Measurements from ENCODE around the gene CEP350. TPM values are rescaled to one million over a fixed set of nuclear protein-coding genes. Genes with fewer than 3 reads are reported as not detected.

CEP350 gene
- polyA plus RNA-seq, 1 donor (not counting 4 experiments of a cell fraction or from before 2014, with no cell fraction given): 12.0 TPM

GRCh38 chr1:180094705-180095295 lies 140.2 kb downstream of the CEP350 start:
- no peaks in the 10 kb centered on the region for H3K9me3 ChIP-seq (ENCODE audit: control insufficient read depth, low read depth, low read length)
- FAIRE-seq (no peak), DNase-seq (ENCODE audit: low read depth, low spot score) (no peak)
- H3K27ac ChIP-seq (ENCODE audit: control insufficient read depth, insufficient read depth, low read length): no peak overlapping the region
- H3K9me1 ChIP-seq (ENCODE audit: control insufficient read depth, extremely low read depth, insufficient read depth, low read length): no peaks in the 10 kb centered on the region
- TF ChIP-seq EZH2 (IDR thresholded peaks at IDR 0.05; ENCODE audit: low read length) (no peak), CTCF (optimal IDR thresholded peaks at IDR 0.05 in 1 of 3, IDR thresholded peaks at IDR 0.05 in 1 of 3, conservative IDR thresholded peaks at IDR 0.05 in 1 of 3; ENCODE audit: extremely low read depth in 1 of 3, insufficient read depth in 2 of 3, low read length in 3 of 3) (no peak)
- H3K9ac ChIP-seq (ENCODE audit: control insufficient read depth, extremely low read depth, insufficient read depth, low read length): no peak overlapping the region
- no peaks in the 10 kb centered on the region for H3K4me1 ChIP-seq (ENCODE audit: control insufficient read depth, extremely low read depth, insufficient read depth, low read length)
- no peaks in the 10 kb centered on the region for H3K79me2 ChIP-seq (ENCODE audit: control insufficient read depth, insufficient read depth, low read length)
- H4K20me1 ChIP-seq (ENCODE audit: control insufficient read depth, extremely low read depth, insufficient read depth, low read length): no peaks in the 10 kb centered on the region
- H3K36me3 ChIP-seq (ENCODE audit: control insufficient read depth in 2 of 2, extremely low read depth in 1 of 2, insufficient read depth in 2 of 2, low read length in 2 of 2): peaks cover 3 to 11% of the 10 kb centered on the region in 2 experiments
- H2AFZ ChIP-seq (ENCODE audit: control insufficient read depth, low read length): no peak overlapping the region
- H3K27me3 ChIP-seq (ENCODE audit: control insufficient read depth, extremely low read depth, insufficient read depth, low read length): no peaks in the 10 kb centered on the region
- H3K4me3 ChIP-seq (ENCODE audit: control insufficient read depth in 2 of 3, extremely low read depth in 1 of 3, insufficient read depth in 2 of 3, low read depth in 1 of 3, low read length in 3 of 3): no peak overlapping the region
- dilution Hi-C loops (cut with MboI; ENCODE audit: extremely low pct_ligation_motif_present, low sequenced_read_pairs): no loop called here
- no peak overlapping the region for H3K4me2 ChIP-seq (ENCODE audit: control insufficient read depth, extremely low read depth, insufficient read depth, low read depth, low read length)

- Histone ChIP-seq H3K36me3 (ENCODE audit: control insufficient read depth in 2 of 2, extremely low read depth in 1 of 2, insufficient read depth in 2 of 2, low read length in 2 of 2) (peaks cover 3 to 17% of the 10 kb centered on the region in 2 experiments), H3K9ac (ENCODE audit: control insufficient read depth, extremely low read depth, insufficient read depth, low read length) (no peak overlapping the region), H2AFZ (ENCODE audit: control insufficient read depth, low read length) (no peak overlapping the region), H3K9me1 (ENCODE audit: control insufficient read depth, extremely low read depth, insufficient read depth, low read length) (no peaks in the 10 kb centered on the region), H3K4me3 (ENCODE audit: control insufficient read depth in 2 of 3, extremely low read depth in 1 of 3, insufficient read depth in 2 of 3, low read depth in 1 of 3, low read length in 3 of 3) (no peak overlapping the region), H3K4me1 (ENCODE audit: control insufficient read depth, extremely low read depth, insufficient read depth, low read length) (no peaks in the 10 kb centered on the region), H3K27ac (ENCODE audit: control insufficient read depth, insufficient read depth, low read length) (no peak overlapping the region), H3K79me2 (ENCODE audit: control insufficient read depth, insufficient read depth, low read length) (no peaks in the 10 kb centered on the region), H3K27me3 (ENCODE audit: control insufficient read depth, extremely low read depth, insufficient read depth, low read length) (no peaks in the 10 kb centered on the region), H4K20me1 (ENCODE audit: control insufficient read depth, extremely low read depth, insufficient read depth, low read length) (no peaks in the 10 kb centered on the region), H3K9me3 (ENCODE audit: control insufficient read depth, low read depth, low read length) (no peaks in the 10 kb centered on the region), H3K4me2 (ENCODE audit: control insufficient read depth, extremely low read depth, insufficient read depth, low read depth, low read length) (no peak overlapping the region)
- dilution Hi-C loops (cut with MboI; ENCODE audit: extremely low pct_ligation_motif_present, low sequenced_read_pairs): no loop called here
- TF ChIP-seq CTCF (optimal IDR thresholded peaks at IDR 0.05 in 1 of 3, IDR thresholded peaks at IDR 0.05 in 1 of 3, conservative IDR thresholded peaks at IDR 0.05 in 1 of 3; ENCODE audit: extremely low read depth in 1 of 3, insufficient read depth in 2 of 3, low read length in 3 of 3) (no peak), EZH2 (IDR thresholded peaks at IDR 0.05; ENCODE audit: low read length) (no peak)
- no peak for FAIRE-seq
- no peak for DNase-seq (ENCODE audit: low read depth, low spot score)
Measured at GRCh38 chr1:180096584-180097325, 142.1 kb downstream of the CEP350 start.

Measured in keratinocyte (primary cell).